K562 (cell line): Measurements from ENCODE around the gene CMIP. TPM values are rescaled to one million over a fixed set of nuclear protein-coding genes. Genes with fewer than 3 reads are reported as not detected.
A peak's percentile ranks its signal among the peaks of the same experiment; 100 is the strongest.

Source experiments
- ATAC-seq: fragments of 200-7000 bp; cut with Tn5 transposase; 3 replicates; pipeline ENCODE4 v1.9.1; 2020; ENCODE audit warnings: moderate library complexity
- BruUV-seq: library from RNA; stranded (reverse); fragments of 400-500 nt; replicated peaks from 2 replicates; lab custom pipeline; 2021; lab: Mats Ljungman, UMichigan
- CTCF ChIA-PET: fragments of 300-600 bp; formaldehyde crosslinking; extraction: SDS; loops from one replicate; lab custom pipeline; 2021; ENCODE audit warnings: low intra/inter-chr PET ratio; lab: Yijun Ruan, JAX
- POLR2A ChIA-PET: fragments of 300-600, 350-650 bp; sonication (Branson Sonifier 250); formaldehyde crosslinking; extraction: SDS; loops from one replicate; lab custom pipeline; 2021; ENCODE audit warnings: antibody characterized with exemption, inconsistent platforms; lab: Yijun Ruan, JAX
- DNase-seq, 4 experiments: peaks; one replicate each; pipeline versions ENCODE4 v3.0.0 to v3.0.0-alpha.2; 2011 to 2018; ENCODE audit warnings: low spot score in 3 of 4, mixed read lengths in 3 of 4; ENCODE audit errors: extremely low read depth in 1 of 4
- FAIRE-seq: peaks from 2 replicates; lab custom pipeline; 2011; peaks lifted over from hg19 to GRCh38; lab: Jason Lieb, UNC
- H2AFZ ChIP-seq: 2 replicates; pipeline ENCODE4 v1.6.0; 2011; ENCODE audit warnings: low read depth, low read length, control low read depth, inconsistent platforms
- H3K27ac ChIP-seq: fragments of 200-600 bp; 3 replicates; pipeline ENCODE4 v1.8.0; 2011; ENCODE audit warnings: low read depth, mild to moderate bottlenecking, control low read depth, inconsistent platforms, low read length, moderate library complexity, mixed read lengths; ENCODE audit errors: extremely low read depth
- H3K27me3 ChIP-seq, 2 experiments: fragments of 300-600 bp in 1 of 2; 2 replicates in 1 of 2; 3 replicates in 1 of 2; pipeline versions ENCODE4 v1.6.0 to v1.8.0; 2011; ENCODE audit warnings: inconsistent platforms in 2 of 2, low read length in 2 of 2, mild to moderate bottlenecking in 1 of 2, mixed read lengths in 1 of 2, moderate library complexity in 1 of 2; ENCODE audit not compliant: control insufficient read depth in 2 of 2, insufficient read depth in 2 of 2
- H3K36me3 ChIP-seq: fragments of 300-600 bp; 3 replicates; pipeline ENCODE4 v1.8.0; 2011; ENCODE audit warnings: mild to moderate bottlenecking, low read length, inconsistent platforms; ENCODE audit not compliant: control insufficient read depth, insufficient read depth
- H3K4me1 ChIP-seq, 2 experiments: fragments of 200-600 bp in 1 of 2; replicated peaks in 1 of 2; 2 replicates in 1 of 2; 3 replicates in 1 of 2; pipeline versions ENCODE4 v1.5.1 to v1.8.0; 2011; ENCODE audit warnings: inconsistent platforms in 2 of 2, low read length in 2 of 2, mild to moderate bottlenecking in 1 of 2, mixed read lengths in 1 of 2, moderate library complexity in 1 of 2; ENCODE audit not compliant: control insufficient read depth in 2 of 2, insufficient read depth in 2 of 2
- H3K4me2 ChIP-seq: 2 replicates; pipeline ENCODE4 v1.6.1; 2011; ENCODE audit warnings: low read length, control low read depth, inconsistent platforms, mixed read lengths; ENCODE audit not compliant: insufficient read depth
- H3K4me3 ChIP-seq: fragments of 200-600 bp; sonication (generic), shearing (Covaris generic); 2 replicates; pipeline ENCODE4 v1.5.1; 2016; ENCODE audit warnings: control low read depth, inconsistent platforms
- H3K79me2 ChIP-seq: fragments of 200-600 bp; 3 replicates; pipeline ENCODE4 v1.8.0; 2011; ENCODE audit warnings: low read length, inconsistent platforms; ENCODE audit not compliant: control insufficient read depth, insufficient read depth
- H3K9ac ChIP-seq, 2 experiments: 2 replicates each; pipeline versions ENCODE4 v1.6.0 to v1.6.1; 2011; ENCODE audit warnings: low read depth in 2 of 2, low read length in 2 of 2, control low read depth in 1 of 2, inconsistent platforms in 1 of 2, mild to moderate bottlenecking in 1 of 2, mixed read lengths in 1 of 2; ENCODE audit not compliant: insufficient read depth in 1 of 2
- H3K9me1 ChIP-seq: one replicate; pipeline ENCODE4 v1.6.0; 2011; ENCODE audit warnings: inconsistent platforms, mild to moderate bottlenecking, low read length, moderate library complexity; ENCODE audit not compliant: control insufficient read depth, insufficient read depth
- H3K9me3 ChIP-seq: replicated peaks from 2 replicates; pipeline ENCODE4 v1.5.1; 2011; ENCODE audit warnings: low read depth, low read length, inconsistent platforms; ENCODE audit not compliant: control insufficient read depth, insufficient read depth
- H4K20me1 ChIP-seq: replicated peaks from 2 replicates; pipeline ENCODE4 v1.6.1; 2011; ENCODE audit warnings: low read length, inconsistent platforms, mixed read lengths; ENCODE audit not compliant: control insufficient read depth, insufficient read depth
- CBFA2T2 ChIP-seq: fragments of 450-650 bp; conservative IDR thresholded peaks from 2 replicates; pipeline ENCODE4 v1.6.1; 2017; ENCODE audit warnings: mild to moderate bottlenecking
- MAX ChIP-seq: sonication (generic); formaldehyde crosslinking; IDR thresholded peaks from 2 replicates; pipeline ENCODE4 v1.9.0; 2022; ENCODE audit warnings: mild to moderate bottlenecking, missing genetic modification reagents
- PKNOX1 ChIP-seq: fragments of 450-650 bp; IDR thresholded peaks from 2 replicates; pipeline ENCODE4 v1.6.1; 2016
- ZNF740 ChIP-seq, 3 experiments: fragments of 200-800 bp in 1 of 3; sonication (Bioruptor generic) in 1 of 3; sonication (generic) in 1 of 3; formaldehyde crosslinking in 1 of 3; IDR thresholded peaks; 2 replicates each; pipeline versions ENCODE4 v1.6.1 to v1.8.0; 2016 to 2022; ENCODE audit warnings: mild to moderate bottlenecking in 2 of 3, missing compliant biosample characterization in 2 of 3, missing genetic modification characterization in 2 of 3, missing genetic modification reagents in 1 of 3
- WGBS: fragments of 100-300 bp; shearing (Covaris generic); methylation state at CpG from one replicate; pipeline ENCODE4 v1.1.6; 2016; ENCODE audit warnings: low coverage, mixed read lengths; ENCODE audit not compliant: insufficient coverage; ENCODE audit errors: missing lambda C conversion rate; 5-methylcytosine and 5-hydroxymethylcytosine counted together
- in situ Hi-C: fragments of 300-500 bp; cut with MboI; formaldehyde crosslinking; loops from 4 replicates; pipeline ENCODE4 v1.15.0; 2018; ENCODE audit warnings: inconsistent platforms, mixed read lengths
- intact Hi-C: fragments of 100-400 bp; cut with micrococcal nuclease; formaldehyde crosslinking; loops from 2 replicates; pipeline ENCODE4 v1.14.2; 2022
- polyA plus RNA-seq, 8 experiments: library from polyadenylated mRNA; depleted of rRNA in 4 of 8; stranded (reverse) in 5 of 8; unstranded in 3 of 8; fragments of >200 nt; fragmentation: Nextera tagmentation in 2 of 8; fragmentation: Illumina TruSeq in 1 of 8; extraction: Ambion mirVana in 2 of 8; extraction: Trizol in 1 of 8; gene quantifications; 2 replicates each; pipeline versions ENCODE4 v1.2.1 to v1.2.3, GENCODE V29; 2011 to 2014; ENCODE audit warnings: inconsistent platforms in 1 of 8, missing spikeins in 1 of 8
- total RNA-seq, 7 experiments: library from RNA; depleted of rRNA in 6 of 7; stranded (reverse); fragments of >200 nt in 6 of 7; fragmentation: Illumina TruSeq in 2 of 7; extraction: Trizol in 2 of 7; gene quantifications; 2 replicates each; pipeline versions ENCODE4 v1.2.1 to v1.2.3, GENCODE V29; 2011 to 2021; ENCODE audit warnings: low replicate concordance in 1 of 7

The CMIP gene
- total and polyA plus RNA-seq, 9 of the 15 experiments (the other 6 are each of a cell fraction or from before 2014, with no cell fraction given): 0.94 to 82.5 (median 10.3) TPM

- in situ Hi-C loops: no loop called here
- Histone ChIP-seq H4K20me1 (peaks cover 26% of the 10 kb centered on the region; the same call in 1 of the 2 replicates), H3K4me1 (peaks cover 0 to 12% of the 10 kb centered on the region in 2 experiments; a peak in 2 of 5 replicates)
These were observed 154.6 kb downstream of the CMIP start for GRCh38 chr16:81599034-81599744.

GRCh38 chr16:81600275-81600674 is 155.7 kb downstream of the CMIP start:
- no peak overlapping the region for H3K9ac ChIP-seq
- in situ Hi-C loops (no loop called here), intact Hi-C loops (no loop called here)
- peaks cover 0 to 12% of the 10 kb centered on the region in 2 experiments; a peak in 2 of 5 replicates for H3K4me1 ChIP-seq
- H3K27ac ChIP-seq: no peak overlapping the region
- ChIA-PET POLR2A (no interaction called here), CTCF (no interaction called here)
- no peak overlapping the region for H2AFZ ChIP-seq
- ATAC-seq (no peak), DNase-seq (no peak), FAIRE-seq (no peak)
- no peaks in the 10 kb centered on the region for H3K27me3 ChIP-seq
- WGBS: 66% methylated on average over 5 of the region's 5 CpGs
- no TSS peak for BruUV-seq
- H3K4me2 ChIP-seq: no peak overlapping the region
- peaks cover 42% of the 10 kb centered on the region for H3K79me2 ChIP-seq
- TF ChIP-seq ZNF740 (CRISPR knock-in tag; IDR thresholded peaks at IDR 0.05) (no peak), ZNF740 (tag; IDR thresholded peaks at IDR 0.05) (no peak), PKNOX1 (peak; percentile 38)
- H3K9me1 ChIP-seq: no peaks in the 10 kb centered on the region
- peaks cover 26% of the 10 kb centered on the region; the same call in 1 of the 2 replicates for H4K20me1 ChIP-seq
- H3K36me3 ChIP-seq: no peaks in the 10 kb centered on the region
- no peak overlapping the region for H3K4me3 ChIP-seq
- no peaks in the 10 kb centered on the region for H3K9me3 ChIP-seq

More at GRCh38 chr16:81599034-81599744, 154.6 kb downstream of the CMIP start:
- H3K4me3 ChIP-seq: no peak overlapping the region
- ATAC-seq (no peak), DNase-seq (no peak), FAIRE-seq (no peak)
- ChIA-PET POLR2A (interaction anchor here (1.1 kb wide), 1 partner anchor 116 kb away, joined by 3 read pairs; no protein-coding TSS in a partner anchor), CTCF (no interaction called here)
- H3K27me3 ChIP-seq: no peaks in the 10 kb centered on the region
- H3K9me1 ChIP-seq: no peaks in the 10 kb centered on the region
- no peak overlapping the region for H2AFZ ChIP-seq
- H3K79me2 ChIP-seq: peaks cover 38% of the 10 kb centered on the region
- no peak overlapping the region for H3K27ac ChIP-seq
- intact Hi-C loops: no loop called here
- no peak for TF ChIP-seq MAX (CRISPR knock-in tag)
- no peak for TF ChIP-seq CBFA2T2
- no peaks in the 10 kb centered on the region for H3K36me3 ChIP-seq
- no peaks in the 10 kb centered on the region for H3K9me3 ChIP-seq
- no peak overlapping the region for H3K4me2 ChIP-seq
- 82% methylated on average over 11 of the region's 11 CpGs for WGBS
- no peak overlapping the region for H3K9ac ChIP-seq
- no TSS peak for BruUV-seq
